Measurements from ENCODE around the gene ICAM2. TPM values are rescaled to one million over a fixed set of nuclear protein-coding genes. Genes with fewer than 3 reads are reported as not detected.

The ICAM2 gene
- total RNA-seq, 1 donor from 2014 or later = 212 TPM

DNA sequence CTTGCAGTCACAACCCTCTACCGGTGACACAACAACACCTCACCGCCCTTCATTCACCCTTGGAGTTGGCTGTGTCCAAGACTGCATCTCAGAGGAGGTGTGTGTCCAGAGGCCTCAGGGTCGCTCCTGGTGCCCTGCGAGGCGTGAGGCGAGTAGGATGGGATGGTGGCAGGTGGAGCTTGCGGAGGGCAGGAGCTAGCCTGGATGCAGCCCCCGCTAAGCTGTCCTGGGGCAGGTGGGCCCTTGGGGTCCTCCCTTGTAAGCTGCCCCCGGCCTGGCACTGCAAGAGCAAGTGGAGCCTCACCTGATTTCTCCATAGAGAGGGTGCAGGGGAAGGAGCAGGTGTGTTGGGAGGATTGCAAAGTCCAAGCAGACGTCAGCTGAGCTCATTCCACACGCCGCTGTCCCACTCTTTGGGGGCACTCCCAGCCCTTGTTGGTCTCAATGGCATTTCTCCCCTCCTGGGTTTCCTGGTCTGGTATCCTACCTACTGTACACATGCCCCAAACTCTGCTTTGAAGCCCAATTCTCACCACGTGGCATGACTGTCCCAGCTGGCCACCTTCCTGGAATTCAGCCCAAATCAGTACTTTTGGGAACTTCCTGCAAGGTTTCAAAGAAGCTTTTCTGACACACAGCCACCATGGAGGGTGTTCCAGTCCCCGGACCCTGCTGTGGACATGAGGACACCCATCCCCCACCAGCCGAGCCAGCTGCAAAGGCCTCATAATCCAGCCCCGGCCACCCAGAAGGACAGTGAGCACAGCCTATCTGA lies 18.1 kb upstream of the ICAM2 start:
- no peaks in the 10 kb centered on the region for H3K27me3 ChIP-seq
- no peak overlapping the region for H3K4me3 ChIP-seq
- DNase-seq (ENCODE audit: low spot score in 2 of 2) = peak in 1 of 2 donors; percentile 40
- H3K36me3 ChIP-seq = peaks cover under 1 to 7% of the 10 kb centered on the region in 2 donors
- intact Hi-C loops (cut with DNase I) = no loop called here
- no peaks in the 10 kb centered on the region for H3K9me3 ChIP-seq
- no peaks in the 10 kb centered on the region for H3K4me1 ChIP-seq
- H3K27ac ChIP-seq = no peak overlapping the region
- TF ChIP-seq CTCF (IDR thresholded peaks at IDR 0.05) = no peak

DNA sequence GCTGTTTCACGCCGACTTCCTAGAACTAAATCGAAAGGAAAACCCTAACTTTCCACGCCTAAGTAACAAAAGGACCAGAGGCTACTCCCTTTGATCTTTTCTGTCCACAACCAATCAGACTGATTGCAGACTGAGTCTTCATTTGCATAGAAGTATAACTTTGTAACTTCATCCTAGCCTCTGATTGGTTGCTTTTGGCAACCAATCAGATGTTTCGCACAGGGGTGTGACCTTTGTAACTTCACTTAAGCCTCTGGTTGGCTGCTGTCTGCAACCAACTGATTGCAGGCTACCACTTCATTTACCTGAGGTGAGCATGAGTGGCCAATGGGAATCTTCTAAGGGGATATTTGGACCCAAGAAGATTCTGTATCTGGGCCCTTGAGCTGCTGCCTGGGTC lies 17.4 kb upstream of the ICAM2 start:
- no peak for TF ChIP-seq CTCF (IDR thresholded peaks at IDR 0.05)
- H3K27me3 ChIP-seq = no peaks in the 10 kb centered on the region
- no peak overlapping the region for H3K27ac ChIP-seq
- DNase-seq (ENCODE audit: low spot score in 2 of 2) = peak in 1 of 2 donors; percentile 22
- intact Hi-C loops (cut with DNase I) = no loop called here
- no peaks in the 10 kb centered on the region for H3K4me1 ChIP-seq
- no peak overlapping the region for H3K4me3 ChIP-seq
- peaks cover 0 to 4% of the 10 kb centered on the region in 2 donors for H3K36me3 ChIP-seq
- H3K9me3 ChIP-seq = no peaks in the 10 kb centered on the region

DNA sequence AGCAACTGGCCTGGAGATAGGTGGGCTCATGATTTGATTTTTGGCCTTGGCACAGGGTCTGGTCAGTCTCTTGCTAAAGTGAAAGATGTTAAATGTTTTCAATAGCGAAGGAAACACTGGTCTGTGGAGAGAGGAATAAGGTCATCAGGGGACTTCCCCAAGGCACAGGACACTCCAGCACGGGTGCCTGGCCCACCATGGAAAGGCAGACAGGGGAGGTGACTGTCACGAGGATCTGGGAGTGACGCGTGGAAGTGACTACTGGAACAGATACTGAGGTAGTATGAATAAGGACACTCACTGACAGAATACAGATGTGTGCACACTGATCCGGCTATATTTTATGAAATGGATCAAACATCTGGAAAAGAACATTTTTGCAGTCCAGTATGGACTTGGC lies 16.7 kb upstream of the ICAM2 start:
- H3K27ac ChIP-seq = no peak overlapping the region
- no peak overlapping the region for H3K4me3 ChIP-seq
- intact Hi-C loops (cut with DNase I) = no loop called here
- DNase-seq (ENCODE audit: low spot score in 2 of 2) = peak in 1 of 2 donors; percentile 27
- TF ChIP-seq CTCF (IDR thresholded peaks at IDR 0.05) = no peak
- no peaks in the 10 kb centered on the region for H3K9me3 ChIP-seq
- H3K4me1 ChIP-seq = no peaks in the 10 kb centered on the region
- H3K36me3 ChIP-seq = peaks cover 0 to 4% of the 10 kb centered on the region in 2 donors
- no peaks in the 10 kb centered on the region for H3K27me3 ChIP-seq

DNA sequence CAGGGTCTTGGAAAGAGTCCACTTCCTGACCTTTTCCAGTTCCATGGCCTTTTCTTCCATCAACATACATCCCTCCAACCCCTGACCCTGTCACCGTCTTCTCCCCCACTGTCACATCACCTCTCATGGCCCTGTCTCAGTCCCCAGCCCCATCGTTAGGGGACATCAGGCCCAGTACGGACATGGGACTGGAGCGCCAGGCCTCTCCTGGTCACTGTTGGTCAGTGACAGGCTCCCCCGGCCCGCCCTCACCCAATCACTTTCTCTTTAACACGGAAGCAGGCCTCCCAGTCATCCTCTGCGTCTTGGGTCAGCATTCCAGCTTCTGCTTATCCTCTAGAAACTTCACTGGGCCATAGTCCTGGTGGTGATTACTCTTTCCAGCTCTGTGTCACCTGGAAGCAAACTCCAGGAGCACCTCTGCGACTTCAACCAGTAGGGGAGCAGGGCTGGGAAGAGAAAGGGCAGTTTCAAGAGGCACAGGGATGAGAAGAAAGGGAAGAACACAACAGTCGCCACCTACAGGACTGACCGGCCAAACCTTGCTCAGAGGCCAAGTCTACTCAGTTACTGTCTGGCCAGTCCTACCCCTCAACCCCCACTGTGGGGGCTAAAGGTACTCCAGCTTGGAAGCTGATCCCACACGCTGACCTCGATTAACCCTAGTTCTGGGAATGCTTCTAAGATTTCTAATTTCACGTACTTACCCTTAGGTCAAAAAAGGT lies 15.9 kb upstream of the ICAM2 start:
- Histone ChIP-seq H3K4me3 (no peak overlapping the region), H3K27me3 (no peaks in the 10 kb centered on the region), H3K9me3 (no peaks in the 10 kb centered on the region), H3K36me3 (peaks cover 0 to 4% of the 10 kb centered on the region in 2 donors), H3K27ac (no peak overlapping the region), H3K4me1 (no peaks in the 10 kb centered on the region)
- DNase-seq (ENCODE audit: low spot score in 2 of 2) = peak in 1 of 2 donors; percentile 59
- intact Hi-C loops (cut with DNase I) = no loop called here
- no peak for TF ChIP-seq CTCF (IDR thresholded peaks at IDR 0.05)

GRCh38 chr17:64032081-64032480 lies 11.6 kb upstream of the ICAM2 start:
- DNase-seq (ENCODE audit: low spot score in 2 of 2) = peak in 1 of 2 donors; percentile 31
- Histone ChIP-seq H3K27ac (no peak overlapping the region), H3K27me3 (no peaks in the 10 kb centered on the region), H3K4me1 (no peaks in the 10 kb centered on the region), H3K36me3 (no peaks in the 10 kb centered on the region), H3K9me3 (no peaks in the 10 kb centered on the region), H3K4me3 (no peak overlapping the region)
- intact Hi-C loops (cut with DNase I) = no loop called here
- no peak for TF ChIP-seq CTCF (IDR thresholded peaks at IDR 0.05)
